Left ventricle myocardium inferior (tissue), 1 donor: Measurements from ENCODE around the gene CNTN1. TPM values are rescaled to one million over a fixed set of nuclear protein-coding genes. Genes with fewer than 3 reads are reported as not detected.

Source experiments
- DNase-seq: peaks from one replicate; pipeline ENCODE4 v3.0.0-alpha.2; 2020
- H3K27ac ChIP-seq: fragments of 200-600 bp; replicated peaks from 2 replicates; pipeline ENCODE4 v1.8.0; 2021
- H3K27me3 ChIP-seq: fragments of 200-600 bp; 2 replicates; pipeline ENCODE4 v1.8.0; 2021; ENCODE audit warnings: low read depth
- H3K36me3 ChIP-seq: fragments of 200-600 bp; 2 replicates; pipeline ENCODE4 v1.8.0; 2021
- H3K4me1 ChIP-seq: fragments of 200-600 bp; 2 replicates; pipeline ENCODE4 v1.8.0; 2021
- H3K4me3 ChIP-seq: fragments of 200-600 bp; 2 replicates; pipeline ENCODE4 v1.8.0; 2021; ENCODE audit warnings: mild to moderate bottlenecking, moderate library complexity
- H3K9me3 ChIP-seq: fragments of 200-600 bp; replicated peaks from 2 replicates; pipeline ENCODE4 v1.8.0; 2021
- CTCF ChIP-seq: fragments of 200-600 bp; IDR thresholded peaks from 2 replicates; pipeline ENCODE4 v1.8.0; 2021; ENCODE audit warnings: antibody characterized with exemption, mild to moderate bottlenecking, borderline replicate concordance
- intact Hi-C: fragments of 100-400 bp; cut with micrococcal nuclease; formaldehyde crosslinking; loops from one replicate; pipeline ENCODE4 v1.11.0; 2022
- total RNA-seq: library from RNA; stranded (reverse); fragmentation: NEBNext Ultra II Directional; extraction: Animal tissue kit (Norgen Biotek cat#: 25700); gene quantifications from one replicate; pipeline ENCODE4 v1.2.1, GENCODE V29; 2021
- donor health status: DM: no; HTN: yes; CAD: no; lungs with severe emphysema.

The CNTN1 gene
- total RNA-seq, 1 donor from 2014 or later: 0.11 TPM

GRCh38 chr12:40762072-40762471 lies 69.8 kb downstream of the CNTN1 start:
- Histone ChIP-seq H3K4me1 (no peaks in the 10 kb centered on the region), H3K9me3 (no peaks in the 10 kb centered on the region), H3K36me3 (no peaks in the 10 kb centered on the region), H3K27me3 (no peaks in the 10 kb centered on the region), H3K4me3 (no peak overlapping the region), H3K27ac (no peak overlapping the region)
- TF ChIP-seq CTCF: no peak
- intact Hi-C loops: no loop called here
- DNase-seq: no peak

GRCh38 chr12:40768125-40768864 lies 76.1 kb downstream of the CNTN1 start:
- H3K27ac ChIP-seq: no peak overlapping the region

GRCh38 chr12:40769846-40770245 lies 77.6 kb downstream of the CNTN1 start:
- Histone ChIP-seq H3K4me1 (no peaks in the 10 kb centered on the region), H3K4me3 (no peak overlapping the region), H3K27ac (no peak overlapping the region), H3K27me3 (no peaks in the 10 kb centered on the region), H3K36me3 (no peaks in the 10 kb centered on the region), H3K9me3 (no peaks in the 10 kb centered on the region)
- no peak for DNase-seq
- intact Hi-C loops: no loop called here
- no peak for TF ChIP-seq CTCF

More at GRCh38 chr12:40768125-40768864, 76.1 kb downstream of the CNTN1 start:
- DNase-seq: no peak
- Histone ChIP-seq H3K27me3 (no peaks in the 10 kb centered on the region), H3K4me1 (no peaks in the 10 kb centered on the region), H3K9me3 (no peaks in the 10 kb centered on the region), H3K4me3 (no peak overlapping the region), H3K36me3 (no peaks in the 10 kb centered on the region)
- intact Hi-C loops: no loop called here
- TF ChIP-seq CTCF: no peak

GRCh38 chr12:40770781-40771180 lies 78.5 kb downstream of the CNTN1 start:
- Histone ChIP-seq H3K27ac (no peak overlapping the region), H3K27me3 (no peaks in the 10 kb centered on the region), H3K4me1 (no peaks in the 10 kb centered on the region), H3K9me3 (no peaks in the 10 kb centered on the region), H3K4me3 (no peak overlapping the region), H3K36me3 (no peaks in the 10 kb centered on the region)
- TF ChIP-seq CTCF: no peak
- intact Hi-C loops: no loop called here
- no peak for DNase-seq

GRCh38 chr12:40775661-40776060 lies 83.4 kb downstream of the CNTN1 start:
- Histone ChIP-seq H3K36me3 (no peaks in the 10 kb centered on the region), H3K27ac (no peak overlapping the region), H3K27me3 (no peaks in the 10 kb centered on the region), H3K4me3 (no peak overlapping the region), H3K4me1 (no peaks in the 10 kb centered on the region), H3K9me3 (no peaks in the 10 kb centered on the region)
- no peak for TF ChIP-seq CTCF
- intact Hi-C loops: no loop called here
- DNase-seq: no peak
